COLO829 (cell line): ENCODE measurements around the gene ESPN.

ENCODE experiments used
- DNase-seq: peaks from one replicate; pipeline ENCODE4 v3.0.0; 2012; ENCODE audit warnings: low spot score

ESPN gene

GRCh38 chr1:6466751-6467150 is 42.2 kb downstream of the ESPN start:
- DNase-seq = no peak

- DNase-seq = no peak
Measured at GRCh38 chr1:6467224-6467623, 42.6 kb downstream of the ESPN start.

DNA sequence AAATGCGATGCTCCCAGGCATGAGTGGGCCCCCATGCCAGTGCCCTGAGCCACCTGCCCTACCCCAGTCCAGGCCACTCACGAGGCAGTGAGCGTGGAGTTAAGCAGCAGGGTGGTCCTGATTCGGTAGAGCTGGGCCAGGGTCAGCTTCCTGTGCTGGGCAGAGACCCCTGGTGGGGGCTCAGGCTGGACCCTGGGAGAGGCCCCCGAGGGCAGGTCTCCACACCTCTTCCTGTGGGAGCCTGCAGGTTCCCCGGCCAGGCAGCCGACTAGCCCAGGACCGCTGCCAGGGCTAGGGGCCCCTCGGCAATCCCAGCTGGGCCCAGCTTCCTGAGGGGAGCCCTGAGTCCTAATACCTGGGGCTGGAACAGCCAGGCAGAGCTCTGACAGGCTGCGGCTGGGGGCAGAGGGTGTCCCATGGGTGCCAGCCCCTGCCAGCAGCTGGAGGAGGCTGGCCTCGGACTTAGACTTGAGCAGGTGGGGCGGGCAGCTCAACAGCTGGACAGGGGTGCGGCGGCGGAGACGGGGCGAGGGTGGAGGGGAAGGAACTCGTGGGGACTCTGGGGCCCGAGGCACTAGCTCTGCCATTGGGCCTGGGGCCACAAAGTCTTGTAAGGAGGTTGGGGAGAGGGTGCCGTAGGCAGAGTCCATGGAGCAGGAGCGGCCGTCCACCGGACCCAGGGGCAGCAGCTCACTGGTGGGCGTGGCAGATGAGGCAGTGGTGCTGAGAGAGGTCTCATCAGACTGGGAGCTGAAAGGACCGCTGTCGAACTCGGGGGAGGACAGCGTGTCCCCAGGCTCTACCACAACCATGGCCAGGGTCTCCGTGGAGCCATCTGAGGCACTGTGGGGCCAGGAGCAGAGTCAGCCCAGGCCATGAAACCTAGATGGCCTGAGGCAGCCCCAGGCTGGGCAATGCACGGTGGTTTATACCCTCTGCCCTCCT is 43.4 kb downstream of the ESPN start:
- no peak for DNase-seq

GRCh38 chr1:6468729-6469461 is 44.3 kb downstream of the ESPN start:
- no peak for DNase-seq

GRCh38 chr1:6470132-6471085 is 45.8 kb downstream of the ESPN start:
- DNase-seq = no peak

- no peak for DNase-seq
Measured at GRCh38 chr1:6471086-6471969, 46.8 kb downstream of the ESPN start.

DNA sequence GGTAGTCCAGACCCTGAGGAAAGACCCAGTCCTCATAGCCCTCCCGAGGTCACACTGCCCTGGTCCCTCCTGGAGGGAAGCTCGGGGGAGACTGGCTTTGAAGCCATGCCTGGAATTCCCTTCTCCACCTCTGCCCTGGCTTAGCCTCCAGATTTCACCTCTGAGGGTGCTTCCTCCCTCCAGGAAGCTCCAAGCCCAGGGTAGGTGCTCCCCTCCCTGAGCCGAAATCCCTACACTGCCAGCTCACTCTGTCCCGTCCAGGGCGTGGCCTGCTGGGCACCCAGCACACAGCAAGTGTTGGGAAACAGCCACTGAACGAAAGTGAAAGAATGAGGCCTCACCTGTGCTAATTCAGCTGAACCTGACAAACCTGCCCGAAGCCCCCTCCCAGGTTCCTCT is 47.4 kb downstream of the ESPN start:
- DNase-seq = no peak

DNA sequence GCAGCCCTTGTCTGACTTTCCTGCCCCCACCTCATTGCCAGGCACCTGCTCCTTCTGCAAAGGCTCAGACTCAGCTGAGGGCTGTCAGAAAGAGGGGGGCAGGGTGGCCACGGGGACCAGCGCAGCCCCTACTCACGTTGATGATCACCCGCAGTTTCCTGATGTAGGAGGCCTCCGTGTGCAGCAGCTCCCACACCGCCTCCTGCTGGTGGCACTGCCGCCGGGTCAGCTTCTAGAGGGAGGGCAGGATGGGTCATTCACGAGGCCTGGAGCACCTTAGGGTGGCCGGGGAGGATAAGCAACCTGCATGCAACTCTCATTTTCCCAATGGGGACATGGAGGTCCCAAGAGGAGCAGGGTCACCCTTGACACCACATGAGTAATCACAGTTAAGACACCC is 47.8 kb downstream of the ESPN start:
- no peak for DNase-seq

- no peak for DNase-seq
Measured at GRCh38 chr1:6473156-6473555, 48.6 kb downstream of the ESPN start.

DNA sequence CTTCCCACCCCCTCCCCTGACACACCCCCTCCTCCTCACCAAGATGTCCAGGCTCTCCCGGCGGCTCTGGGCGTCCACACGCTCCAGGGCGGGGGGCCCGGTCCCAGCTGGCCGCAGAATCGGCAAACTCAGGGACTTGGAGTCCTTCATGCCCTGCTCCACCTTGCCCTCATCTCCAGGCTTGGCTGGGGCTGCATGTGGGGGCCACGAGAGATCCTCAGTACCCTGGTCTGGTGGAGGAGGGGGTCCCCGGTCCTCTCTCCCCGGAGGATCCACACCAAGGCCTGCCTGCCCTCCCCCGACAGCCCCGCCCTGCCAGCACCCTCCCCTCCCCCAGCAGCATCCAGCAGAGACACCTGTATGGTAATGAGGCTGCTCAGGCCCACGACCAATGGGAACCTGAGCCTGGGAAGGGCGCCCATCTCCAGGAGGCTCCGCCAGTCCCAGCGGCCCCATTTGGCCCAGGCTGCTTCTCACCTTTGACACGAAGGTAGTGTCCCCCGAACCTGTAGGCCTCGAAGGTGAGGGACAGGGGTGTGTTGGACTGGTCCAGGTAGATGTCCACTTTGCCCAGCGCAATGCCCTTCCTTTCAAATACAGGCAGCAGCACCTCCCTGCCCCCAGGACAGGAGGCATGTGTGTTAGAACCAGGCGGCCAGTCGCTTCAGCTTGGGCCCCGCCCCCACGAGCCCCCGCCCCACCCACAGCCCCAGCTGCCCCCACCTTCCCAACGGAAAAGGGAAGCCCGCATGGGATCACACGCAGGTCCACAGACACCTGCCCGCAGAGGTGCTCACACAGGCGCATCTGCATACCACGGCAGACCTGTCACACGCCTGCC is 49.6 kb downstream of the ESPN start:
- DNase-seq = no peak

- no peak for DNase-seq
Measured at GRCh38 chr1:6474815-6475282, 50.3 kb downstream of the ESPN start.

- peak; percentile 42 for DNase-seq
Measured at GRCh38 chr1:6475381-6476133, 51.0 kb downstream of the ESPN start.

DNA sequence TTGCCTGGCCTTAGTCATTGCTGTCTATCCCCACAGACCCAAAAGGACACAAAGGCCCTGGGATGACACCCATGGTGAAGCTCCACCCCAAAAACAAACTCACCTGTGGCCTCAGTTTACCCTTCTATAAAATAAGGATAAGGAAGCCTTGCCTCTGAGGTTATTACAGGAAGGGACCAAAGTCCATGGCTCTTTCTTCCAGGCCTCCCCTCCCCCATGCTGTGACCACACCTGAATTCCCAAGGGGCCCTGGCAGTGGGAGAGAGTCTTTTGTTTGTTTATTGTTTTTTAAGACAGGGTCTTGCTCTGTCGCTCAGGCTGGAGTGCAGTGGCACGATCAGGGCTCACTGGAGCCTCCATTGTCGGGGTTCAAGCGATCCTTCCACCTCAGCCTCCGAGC is 51.9 kb downstream of the ESPN start:
- no peak for DNase-seq

GRCh38 chr1:6477039-6477820 is 52.7 kb downstream of the ESPN start:
- no peak for DNase-seq

- DNase-seq = no peak
Measured at GRCh38 chr1:6481820-6482219, 57.2 kb downstream of the ESPN start.

GRCh38 chr1:6483017-6483760 is 58.6 kb downstream of the ESPN start:
- DNase-seq = no peak

DNA sequence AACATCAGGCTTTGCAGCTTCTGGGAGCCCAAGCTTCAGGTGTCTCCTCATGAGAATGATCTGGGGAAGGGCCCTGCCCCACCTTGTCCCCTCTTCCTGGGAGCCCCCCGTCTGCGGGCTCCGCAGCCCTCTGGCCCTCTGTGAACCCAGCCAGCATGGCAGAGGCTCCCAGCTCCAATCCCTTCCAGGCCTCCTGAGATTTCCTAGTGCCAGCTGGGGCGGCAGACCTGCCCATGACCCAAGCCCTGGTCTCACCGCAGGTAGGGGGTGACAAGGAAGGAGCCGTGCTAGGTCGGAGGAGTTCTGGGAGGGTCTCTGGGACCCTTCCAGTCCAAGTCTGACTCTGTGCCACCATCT is 59.2 kb downstream of the ESPN start:
- no peak for DNase-seq

DNA sequence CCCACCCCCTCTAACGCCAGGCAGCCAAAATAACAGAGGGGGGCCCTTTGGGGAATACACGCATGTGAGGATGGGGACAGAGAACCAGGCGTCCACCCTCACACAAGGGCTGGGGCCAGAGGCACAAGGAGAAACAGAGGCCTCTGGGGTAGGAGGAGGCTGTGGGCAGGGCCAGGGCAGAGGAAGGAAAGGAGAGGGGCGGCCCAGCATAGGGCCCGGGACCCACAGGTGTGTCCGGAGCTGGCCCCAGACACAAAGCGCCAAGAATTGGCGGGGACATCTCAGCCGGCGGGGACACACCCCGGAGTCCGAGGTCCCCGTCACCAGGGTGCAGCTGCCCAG is 60.2 kb downstream of the ESPN start:
- DNase-seq = no peak
